Liver (tissue), 3 donors: ENCODE results near the gene SLC24A1.

Experiments used
- ATF3 ChIP-seq: IDR thresholded peaks from 2 replicates; pipeline ENCODE4 v1.6.1; 2016; ENCODE audit warnings: antibody characterized with exemption
- CTCF ChIP-seq: fragments of 150-350 bp; IDR thresholded peaks from 2 replicates; pipeline ENCODE4 v1.5.1; 2017; ENCODE audit warnings: improper control_type of control experiment, low read depth, low read length; ENCODE audit not compliant: missing input control
- EGR1 ChIP-seq, 2 donors: IDR thresholded peaks; 2 replicates each; pipeline ENCODE4 v1.6.1; 2016 to 2018; ENCODE audit warnings: antibody characterized with exemption in 2 of 2, low read depth in 2 of 2
- FOXA1 ChIP-seq: IDR thresholded peaks from 2 replicates; pipeline ENCODE4 v1.6.1; 2016; ENCODE audit warnings: antibody characterized with exemption
- FOXA2 ChIP-seq: IDR thresholded peaks from 2 replicates; pipeline ENCODE4 v1.6.1; 2016; ENCODE audit warnings: antibody characterized with exemption
- HNF4G ChIP-seq: IDR thresholded peaks from 2 replicates; pipeline ENCODE4 v1.6.1; 2016; ENCODE audit warnings: antibody characterized with exemption
- JUND ChIP-seq, 2 donors: IDR thresholded peaks; 2 replicates each; pipeline ENCODE4 v1.6.1; 2016; ENCODE audit warnings: antibody characterized with exemption in 2 of 2
- MAX ChIP-seq: IDR thresholded peaks from 2 replicates; pipeline ENCODE4 v1.6.1; 2016; ENCODE audit warnings: antibody characterized with exemption
- RAD21 ChIP-seq, 2 donors: IDR thresholded peaks; 2 replicates each; pipeline ENCODE4 v1.6.1; 2016; ENCODE audit warnings: antibody characterized with exemption in 2 of 2, mild to moderate bottlenecking in 2 of 2
- REST ChIP-seq: IDR thresholded peaks from 2 replicates; pipeline ENCODE4 v1.6.1; 2016; ENCODE audit warnings: antibody characterized with exemption, mild to moderate bottlenecking
- RXRA ChIP-seq, 2 donors: IDR thresholded peaks; 2 replicates each; pipeline ENCODE4 v1.6.1; 2017 to 2018; ENCODE audit warnings: antibody characterized with exemption in 2 of 2, mild to moderate bottlenecking in 1 of 2
- TAF1 ChIP-seq: conservative IDR thresholded peaks from 2 replicates; pipeline ENCODE4 v1.6.1; 2016; ENCODE audit warnings: antibody characterized with exemption, mild to moderate bottlenecking
- YY1 ChIP-seq: IDR thresholded peaks from 2 replicates; pipeline ENCODE4 v1.6.1; 2016; ENCODE audit warnings: antibody characterized with exemption, mild to moderate bottlenecking
- donor health status: healthy.
- donor health status: healthy.

- TF ChIP-seq CTCF (no peak), MAX (no peak), EGR1 (IDR thresholded peaks at IDR 0.05; ENCODE audit: low read depth in 2 of 2) (no peak), ATF3 (no peak), RAD21 (IDR thresholded peaks at IDR 0.05) (no peak), YY1 (no peak), TAF1 (no peak), FOXA1 (no peak), JUND (IDR thresholded peaks at IDR 0.05) (no peak), HNF4G (no peak), REST (no peak), RXRA (IDR thresholded peaks at IDR 0.05) (no peak), FOXA2 (no peak)
Measured at GRCh38 chr15:65651831-65652749, 30.4 kb downstream of the SLC24A1 start.
